ENCODE data around the gene NTSR1. TPM values are rescaled to one million over a fixed set of nuclear protein-coding genes. Genes with fewer than 3 reads are reported as not detected.

The NTSR1 gene
- total RNA-seq, 1 donor from 2014 or later: 0.24 TPM

DNA sequence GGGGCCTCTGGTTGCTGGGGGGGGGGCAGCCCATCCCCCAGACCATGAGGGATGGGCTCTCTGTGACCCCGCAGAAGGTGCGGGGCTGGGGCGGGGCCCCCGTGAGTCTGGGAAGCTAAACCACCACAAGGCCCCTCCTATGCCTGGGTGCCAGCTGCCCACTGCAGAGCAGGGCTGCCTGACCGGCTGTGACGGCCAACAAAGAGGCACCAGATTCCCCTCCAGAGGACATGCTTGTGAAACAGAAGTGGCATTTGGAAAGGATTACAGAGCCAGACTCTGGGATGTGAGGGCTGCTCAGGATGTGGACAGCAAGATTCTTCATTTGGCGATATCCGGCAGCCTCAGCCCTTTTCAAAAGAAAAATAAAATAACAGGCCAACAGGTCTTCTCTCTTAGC lies 16.5 kb upstream of the NTSR1 start:
- no peak overlapping the region for H3K27ac Mint-ChIP-seq

DNA sequence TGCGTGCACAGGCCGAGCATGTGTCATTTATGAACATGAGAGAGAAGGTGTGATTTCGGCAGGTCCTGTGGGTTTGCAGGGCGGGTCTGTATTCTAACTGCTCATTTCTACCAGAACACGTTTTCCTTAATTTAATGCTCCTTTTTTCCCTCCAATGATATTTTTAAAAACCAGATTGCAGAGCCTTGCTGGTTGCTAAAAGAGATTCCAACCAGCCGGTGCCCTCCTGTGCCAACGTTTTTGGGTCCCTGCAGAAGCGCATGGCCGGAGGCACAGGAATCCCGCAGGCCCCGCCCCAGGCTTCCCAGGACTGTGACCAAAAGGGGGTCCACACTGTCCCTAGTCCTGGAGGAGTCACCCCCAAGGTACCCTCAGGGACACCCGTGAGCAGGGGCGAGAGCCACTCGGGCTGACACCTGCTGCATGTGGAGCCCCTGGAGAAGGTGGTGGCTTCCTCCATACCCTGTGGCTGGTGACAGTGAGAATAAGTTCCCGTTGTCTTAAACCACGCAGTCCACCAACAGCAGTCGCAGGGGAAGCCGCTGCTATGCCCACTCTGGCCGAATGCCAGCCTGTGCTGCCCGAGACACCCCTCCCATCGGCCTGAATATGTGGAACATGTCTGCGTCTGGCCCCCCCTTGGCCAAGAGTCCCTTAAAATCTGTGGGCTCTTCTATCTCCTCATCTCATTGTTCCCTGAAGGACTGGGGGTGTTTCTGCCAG lies 15.7 kb upstream of the NTSR1 start:
- Mint-ChIP-seq H3K9me3 (no peaks in the 10 kb centered on the region), H3K27me3 (peaks cover 10% of the 10 kb centered on the region), H3K36me3 (no peaks in the 10 kb centered on the region), H3K4me3 (no peak overlapping the region), H3K4me1 (ENCODE audit: unreplicated experiment) (peaks cover 23% of the 10 kb centered on the region), H3K27ac (no peak overlapping the region)
- DNase-seq (ENCODE audit: extremely low spot score, unreplicated experiment): no peak
- TF ChIP-seq, protein P1, sequence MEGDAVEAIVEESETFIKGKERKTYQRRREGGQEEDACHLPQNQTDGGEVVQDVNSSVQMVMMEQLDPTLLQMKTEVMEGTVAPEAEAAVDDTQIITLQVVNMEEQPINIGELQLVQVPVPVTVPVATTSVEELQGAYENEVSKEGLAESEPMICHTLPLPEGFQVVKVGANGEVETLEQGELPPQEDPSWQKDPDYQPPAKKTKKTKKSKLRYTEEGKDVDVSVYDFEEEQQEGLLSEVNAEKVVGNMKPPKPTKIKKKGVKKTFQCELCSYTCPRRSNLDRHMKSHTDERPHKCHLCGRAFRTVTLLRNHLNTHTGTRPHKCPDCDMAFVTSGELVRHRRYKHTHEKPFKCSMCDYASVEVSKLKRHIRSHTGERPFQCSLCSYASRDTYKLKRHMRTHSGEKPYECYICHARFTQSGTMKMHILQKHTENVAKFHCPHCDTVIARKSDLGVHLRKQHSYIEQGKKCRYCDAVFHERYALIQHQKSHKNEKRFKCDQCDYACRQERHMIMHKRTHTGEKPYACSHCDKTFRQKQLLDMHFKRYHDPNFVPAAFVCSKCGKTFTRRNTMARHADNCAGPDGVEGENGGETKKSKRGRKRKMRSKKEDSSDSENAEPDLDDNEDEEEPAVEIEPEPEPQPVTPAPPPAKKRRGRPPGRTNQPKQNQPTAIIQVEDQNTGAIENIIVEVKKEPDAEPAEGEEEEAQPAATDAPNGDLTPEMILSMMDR (conservative IDR thresholded peaks at IDR 0.05): no peak

More for the DNA sequence above, 16.5 kb upstream of the NTSR1 start:
- TF ChIP-seq, protein P1 (conservative IDR thresholded peaks at IDR 0.05): no peak
- no peak overlapping the region for H3K4me3 Mint-ChIP-seq
- H3K36me3 Mint-ChIP-seq: no peaks in the 10 kb centered on the region
- DNase-seq (ENCODE audit: extremely low spot score, unreplicated experiment): no peak
- H3K27me3 Mint-ChIP-seq: peaks cover 6% of the 10 kb centered on the region
- peaks cover 19% of the 10 kb centered on the region for H3K4me1 Mint-ChIP-seq (ENCODE audit: unreplicated experiment)
- no peaks in the 10 kb centered on the region for H3K9me3 Mint-ChIP-seq

GRCh38 chr20:62693524-62693922 lies 15.1 kb upstream of the NTSR1 start:
- Mint-ChIP-seq H3K27me3 (peaks cover 11% of the 10 kb centered on the region), H3K4me1 (ENCODE audit: unreplicated experiment) (peaks cover 22% of the 10 kb centered on the region), H3K9me3 (no peaks in the 10 kb centered on the region), H3K36me3 (no peaks in the 10 kb centered on the region), H3K4me3 (no peak overlapping the region), H3K27ac (no peak overlapping the region)
- TF ChIP-seq, protein P1 (conservative IDR thresholded peaks at IDR 0.05): no peak
- DNase-seq (ENCODE audit: extremely low spot score, unreplicated experiment): no peak

DNA sequence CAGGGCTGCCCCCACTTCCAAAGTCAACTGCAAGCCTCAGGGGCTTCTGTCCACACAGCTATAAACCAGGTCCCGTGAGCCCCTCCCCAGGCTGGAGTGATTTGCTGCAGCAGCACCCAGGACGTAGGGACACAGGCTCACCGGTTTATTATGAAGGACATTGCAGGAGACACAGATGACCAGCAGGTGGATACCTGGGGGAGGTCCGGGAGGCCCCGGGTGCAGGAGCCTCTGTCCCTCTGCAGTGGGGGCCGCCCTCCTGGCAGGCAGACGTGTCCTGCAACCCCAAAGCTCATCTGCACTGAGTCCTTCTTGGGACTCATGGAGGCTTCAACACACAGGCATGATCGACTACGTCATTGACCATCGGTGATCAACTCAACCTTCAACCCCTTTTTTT lies 14.5 kb upstream of the NTSR1 start:
- no peaks in the 10 kb centered on the region for H3K36me3 Mint-ChIP-seq
- H3K9me3 Mint-ChIP-seq: no peaks in the 10 kb centered on the region
- no peak for DNase-seq (ENCODE audit: extremely low spot score, unreplicated experiment)
- peaks cover 19% of the 10 kb centered on the region for H3K4me1 Mint-ChIP-seq (ENCODE audit: unreplicated experiment)
- H3K4me3 Mint-ChIP-seq: no peak overlapping the region
- H3K27ac Mint-ChIP-seq: no peak overlapping the region
- H3K27me3 Mint-ChIP-seq: peaks cover 11% of the 10 kb centered on the region
- TF ChIP-seq, protein P1 (conservative IDR thresholded peaks at IDR 0.05): no peak

- no peak overlapping the region for H3K27ac Mint-ChIP-seq
- H3K36me3 Mint-ChIP-seq: no peaks in the 10 kb centered on the region
- H3K4me1 Mint-ChIP-seq (ENCODE audit: unreplicated experiment): peaks cover 19% of the 10 kb centered on the region
- TF ChIP-seq, protein P1 (conservative IDR thresholded peaks at IDR 0.05): no peak
- no peak for DNase-seq (ENCODE audit: extremely low spot score, unreplicated experiment)
- peaks cover 11% of the 10 kb centered on the region for H3K27me3 Mint-ChIP-seq
- no peak overlapping the region for H3K4me3 Mint-ChIP-seq
- no peaks in the 10 kb centered on the region for H3K9me3 Mint-ChIP-seq
These were observed 13.8 kb upstream of the NTSR1 start for GRCh38 chr20:62694868-62695267.

Measured in type B pancreatic cell (in vitro differentiated cells).